Stimulated activated CD8-positive, alpha-beta memory T cell treated with anti-CD3 and anti-CD28 coated beads, Interleukin-4, amount 100 ng/mL, for 4 hours (primary cell): Measurements from ENCODE around the gene ZCWPW1.
A peak's percentile ranks its signal among the peaks of the same experiment; 100 is the strongest.

Experiments used
- DNase-seq, 2 donors: peaks; one replicate each; pipeline ENCODE4 v3.0.0-alpha.2; 2020; ENCODE audit warnings: low read depth in 2 of 2, low spot score in 1 of 2

The ZCWPW1 gene, protein sequence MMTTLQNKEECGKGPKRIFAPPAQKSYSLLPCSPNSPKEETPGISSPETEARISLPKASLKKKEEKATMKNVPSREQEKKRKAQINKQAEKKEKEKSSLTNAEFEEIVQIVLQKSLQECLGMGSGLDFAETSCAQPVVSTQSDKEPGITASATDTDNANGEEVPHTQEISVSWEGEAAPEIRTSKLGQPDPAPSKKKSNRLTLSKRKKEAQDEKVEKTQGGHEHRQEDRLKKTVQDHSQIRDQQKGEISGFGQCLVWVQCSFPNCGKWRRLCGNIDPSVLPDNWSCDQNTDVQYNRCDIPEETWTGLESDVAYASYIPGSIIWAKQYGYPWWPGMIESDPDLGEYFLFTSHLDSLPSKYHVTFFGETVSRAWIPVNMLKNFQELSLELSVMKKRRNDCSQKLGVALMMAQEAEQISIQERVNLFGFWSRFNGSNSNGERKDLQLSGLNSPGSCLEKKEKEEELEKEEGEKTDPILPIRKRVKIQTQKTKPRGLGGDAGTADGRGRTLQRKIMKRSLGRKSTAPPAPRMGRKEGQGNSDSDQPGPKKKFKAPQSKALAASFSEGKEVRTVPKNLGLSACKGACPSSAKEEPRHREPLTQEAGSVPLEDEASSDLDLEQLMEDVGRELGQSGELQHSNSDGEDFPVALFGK

DNA sequence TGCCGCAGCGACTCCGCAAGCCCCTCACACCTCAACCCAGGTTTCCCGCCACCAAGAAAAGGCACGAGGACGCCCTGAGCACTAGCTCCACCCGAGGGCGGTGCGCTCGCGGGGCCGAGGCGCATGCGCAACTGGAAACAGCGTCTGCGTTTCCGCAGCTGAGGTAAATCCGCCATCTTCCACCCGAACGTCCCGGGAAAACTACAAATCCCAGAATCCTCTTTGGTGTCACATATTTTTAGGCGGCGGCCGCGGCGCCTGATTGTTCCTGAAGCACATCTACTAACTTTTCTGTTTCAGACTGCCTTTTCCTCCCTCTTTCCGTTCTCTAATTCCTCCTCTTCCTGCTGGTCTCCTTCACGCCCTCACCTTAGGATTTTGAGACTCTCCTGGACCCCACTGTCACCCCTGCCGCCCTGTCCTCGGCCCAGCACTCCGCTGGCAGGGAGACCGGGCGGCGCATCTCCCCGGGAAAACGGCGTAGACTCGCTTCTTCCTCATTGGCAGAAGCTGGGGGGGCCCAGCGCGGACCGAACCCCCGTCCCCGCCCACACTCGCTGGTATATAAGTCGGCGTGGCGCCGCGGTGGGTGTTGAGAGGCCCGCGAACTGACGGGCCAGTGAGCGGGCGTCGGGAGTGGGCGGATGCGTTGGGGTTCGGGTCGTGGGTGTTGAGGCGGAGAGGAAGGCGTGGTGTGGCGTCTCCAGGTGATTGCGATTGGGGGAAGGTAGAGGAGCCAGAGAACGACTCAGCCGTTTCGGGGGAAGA lies at the start of gene ZCWPW1:
Gene ZCWPW1 (minus strand): TSS at position 505 of the 768 bp plus-strand sequence. CDS start 8,054 bp downstream, outside the sequence.
- peak; percentile 93 to 94 for DNase-seq

DNA sequence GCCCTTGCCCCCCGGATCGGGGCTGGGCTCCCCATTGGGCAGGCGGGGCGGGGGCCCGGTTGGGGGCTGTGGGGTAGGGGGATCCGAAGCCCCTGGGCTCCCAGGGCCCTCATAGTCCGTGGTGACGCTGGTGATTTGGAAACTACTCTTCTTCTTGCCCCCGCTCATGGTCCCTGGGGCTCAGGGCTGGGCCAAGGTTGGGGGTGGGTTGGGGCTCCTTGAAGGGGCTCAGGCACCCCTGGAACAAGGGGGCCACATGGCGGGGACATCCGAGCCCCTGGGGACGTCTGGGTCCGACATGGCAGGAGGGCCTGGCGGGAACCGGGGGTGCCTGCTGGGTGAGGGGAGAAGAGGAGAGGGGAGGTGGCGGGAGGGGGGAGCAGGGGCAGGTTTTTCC lies 49.4 kb upstream of the ZCWPW1 start:
- no peak for DNase-seq

DNA sequence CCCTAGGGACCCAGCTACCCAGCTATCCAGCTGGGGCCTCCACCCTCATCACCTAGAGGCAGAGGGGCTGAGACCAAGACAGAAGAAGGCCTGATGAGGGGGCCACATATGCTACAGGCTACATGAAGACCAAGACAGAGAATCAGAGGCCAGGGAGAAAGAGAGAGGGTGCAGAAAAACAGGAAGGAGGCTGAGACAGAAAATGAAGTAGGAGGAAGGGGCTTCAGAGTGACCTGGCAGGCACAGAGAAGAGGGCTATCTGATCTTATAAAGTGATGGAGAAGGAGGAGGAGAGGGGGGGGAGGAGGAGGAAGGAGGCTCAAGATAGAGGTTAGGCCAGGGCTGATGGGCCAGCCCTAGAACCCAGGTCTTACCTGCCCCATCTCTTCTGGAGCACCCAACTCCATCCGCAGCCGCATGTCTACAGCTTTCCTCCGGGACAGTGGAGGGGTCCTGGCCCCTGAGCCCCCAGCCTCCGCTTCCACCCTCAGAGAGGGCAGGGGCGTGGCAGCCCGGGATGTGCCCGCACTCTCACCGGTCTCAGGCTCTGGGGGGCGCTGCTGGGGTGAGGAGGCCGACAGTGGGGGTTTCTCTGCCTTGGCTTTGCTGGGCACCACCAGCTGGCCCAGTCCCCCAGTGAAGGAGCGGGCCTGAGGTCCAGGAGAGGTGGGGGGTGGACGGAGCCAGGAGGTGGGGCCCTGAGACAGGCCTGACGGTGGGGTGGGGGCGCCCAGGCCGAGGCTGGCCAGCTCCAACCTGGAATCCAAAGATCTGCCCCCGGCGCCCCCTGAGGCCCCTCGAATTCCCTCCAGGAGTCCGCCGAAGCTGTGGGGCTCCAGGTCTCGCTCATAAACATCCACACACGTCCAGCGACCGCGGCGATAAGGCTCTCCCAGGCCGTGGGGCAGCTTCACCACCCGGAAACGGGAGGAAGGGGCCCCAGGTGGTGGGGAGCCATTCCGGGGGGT lies 48.7 kb upstream of the ZCWPW1 start:
- no peak for DNase-seq

DNA sequence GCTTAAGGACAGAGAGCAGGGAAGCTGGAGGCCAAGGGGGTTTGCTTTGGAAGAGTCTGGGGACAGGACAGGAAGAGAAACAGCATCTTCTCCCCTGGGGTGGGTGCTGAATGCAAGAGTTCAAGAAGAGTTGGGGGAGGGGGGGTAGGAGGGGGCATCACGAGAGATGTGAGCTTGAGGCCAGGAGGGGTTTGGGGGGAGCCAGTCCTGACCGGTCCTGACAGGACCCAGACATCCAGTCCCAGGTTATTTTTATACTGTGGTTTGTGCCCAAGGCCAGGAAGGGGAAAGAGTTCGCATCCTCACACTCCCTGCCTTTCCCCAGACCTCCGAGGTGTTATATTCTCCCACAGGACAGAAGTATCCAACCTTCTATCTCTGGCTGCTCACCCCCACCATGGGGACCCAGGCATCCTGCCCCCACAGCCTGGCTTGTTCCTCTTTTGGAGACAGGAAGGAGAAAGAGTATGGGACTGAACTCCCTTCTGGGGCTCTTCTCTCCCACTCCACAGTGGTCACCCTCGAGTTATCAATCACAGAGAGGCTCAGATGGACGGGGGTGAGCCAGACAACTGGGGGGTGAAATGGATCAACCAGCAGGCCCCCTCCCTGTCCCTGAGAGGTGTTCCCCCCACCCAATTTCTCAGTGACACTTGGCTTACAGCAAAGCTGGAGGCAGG lies 47.7 kb upstream of the ZCWPW1 start:
- no peak for DNase-seq

DNA sequence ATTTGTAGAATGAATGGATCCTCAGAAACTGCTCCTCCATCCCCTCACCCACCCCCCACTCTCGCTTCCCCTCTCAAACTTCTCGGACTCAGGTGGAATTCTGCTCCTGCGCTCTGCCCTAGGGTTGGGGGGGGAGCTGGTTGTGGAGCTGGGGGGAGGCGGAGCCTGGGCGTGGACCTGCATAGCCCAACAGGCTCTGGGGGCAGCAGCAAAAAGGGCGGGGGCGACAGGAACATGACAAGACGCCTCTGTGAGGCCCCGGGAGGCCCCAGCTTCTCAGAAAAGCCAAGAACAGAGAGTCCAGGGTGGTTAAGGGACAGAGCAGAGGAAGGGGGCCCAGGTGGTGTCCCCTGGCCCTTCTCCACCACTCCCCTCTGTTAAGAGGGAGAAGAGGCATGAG lies 47.0 kb upstream of the ZCWPW1 start:
- no peak for DNase-seq

DNA sequence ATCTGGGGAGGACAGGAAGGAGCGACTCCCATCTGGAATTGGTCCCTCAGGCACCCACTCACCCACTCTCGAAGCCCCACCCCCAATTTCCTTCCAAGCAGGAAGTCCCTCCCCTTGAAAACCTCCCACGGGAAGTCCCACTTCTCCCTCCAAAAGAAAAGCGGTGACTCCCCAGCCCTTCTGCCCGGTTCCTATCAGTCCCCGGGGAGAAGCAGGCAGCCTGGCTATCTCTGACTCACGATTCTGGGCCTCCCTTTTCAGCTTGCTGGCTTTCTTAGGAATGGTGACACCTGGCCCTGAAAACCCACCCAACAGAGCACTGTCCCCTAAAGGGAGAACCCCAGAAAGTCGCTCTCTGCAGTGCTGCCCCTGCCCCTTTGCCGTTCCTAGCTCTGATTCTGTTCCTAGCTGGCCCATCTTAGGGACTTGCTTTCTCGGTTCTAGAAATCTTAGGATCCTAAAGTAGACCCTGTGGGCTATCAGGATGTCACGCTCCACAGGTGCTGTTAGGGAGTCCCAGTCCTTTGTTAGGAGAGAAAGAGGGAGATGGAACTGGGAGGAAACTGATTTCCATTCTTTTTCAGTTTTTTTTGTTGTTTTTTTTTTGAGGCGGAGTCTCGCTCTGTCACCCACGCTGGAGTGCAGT lies 44.5 kb upstream of the ZCWPW1 start:
- no peak for DNase-seq

DNA sequence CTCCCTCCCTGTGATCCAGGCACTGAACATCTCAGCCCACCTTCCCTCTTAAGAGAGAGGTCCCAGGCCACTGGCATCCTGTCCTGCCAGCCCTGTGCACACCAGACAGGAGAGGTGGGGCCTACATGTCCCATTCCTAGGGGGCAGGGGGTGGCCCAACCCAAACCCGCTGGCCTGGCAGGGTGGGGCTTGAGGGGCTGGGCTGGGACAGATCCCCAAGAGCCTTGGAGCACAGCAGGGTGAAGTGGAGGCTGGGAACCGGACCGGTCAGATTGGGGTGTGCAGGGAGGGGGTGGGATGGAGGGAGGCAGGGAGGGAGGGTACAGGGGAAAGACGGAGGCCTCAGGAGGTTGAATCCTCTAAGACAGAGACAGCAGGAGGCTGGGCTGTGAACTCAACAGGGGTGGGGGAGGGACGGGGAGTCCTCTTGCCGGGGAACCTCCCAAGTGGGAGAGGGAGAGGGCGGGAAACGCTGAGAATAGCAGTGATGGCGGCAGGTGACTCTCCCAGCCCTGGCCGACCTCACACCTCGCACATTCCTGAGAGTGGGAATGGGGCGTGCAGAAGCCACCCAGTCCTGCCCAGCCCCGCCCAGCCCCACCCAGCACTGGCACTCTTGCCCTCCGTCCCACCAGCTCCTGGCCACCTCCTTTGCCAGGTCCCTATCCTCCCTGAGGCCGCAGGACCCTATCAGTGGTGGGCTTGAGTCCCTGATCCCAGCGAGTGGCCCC lies 43.8 kb upstream of the ZCWPW1 start:
- DNase-seq = no peak

DNA sequence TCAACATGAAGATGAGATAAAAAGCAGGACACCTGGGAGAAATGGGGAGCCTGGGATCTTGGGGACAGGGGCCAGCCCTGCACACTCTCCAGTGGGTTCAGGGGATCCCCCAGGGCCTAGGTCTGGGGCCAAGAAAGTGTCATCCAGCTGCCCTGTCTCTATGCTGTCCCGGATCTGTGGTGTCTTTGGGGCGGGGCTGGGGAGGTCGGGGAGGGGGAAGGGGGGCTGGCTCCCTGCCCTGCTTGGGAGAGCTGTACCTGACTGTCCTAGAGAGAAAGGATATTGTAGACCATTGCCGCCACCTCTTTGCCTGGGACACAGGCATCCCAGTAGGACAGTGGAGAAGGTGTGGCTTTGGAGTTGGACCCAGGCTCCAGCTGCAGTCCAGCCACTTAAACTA lies 42.5 kb upstream of the ZCWPW1 start:
- DNase-seq = no peak

DNA sequence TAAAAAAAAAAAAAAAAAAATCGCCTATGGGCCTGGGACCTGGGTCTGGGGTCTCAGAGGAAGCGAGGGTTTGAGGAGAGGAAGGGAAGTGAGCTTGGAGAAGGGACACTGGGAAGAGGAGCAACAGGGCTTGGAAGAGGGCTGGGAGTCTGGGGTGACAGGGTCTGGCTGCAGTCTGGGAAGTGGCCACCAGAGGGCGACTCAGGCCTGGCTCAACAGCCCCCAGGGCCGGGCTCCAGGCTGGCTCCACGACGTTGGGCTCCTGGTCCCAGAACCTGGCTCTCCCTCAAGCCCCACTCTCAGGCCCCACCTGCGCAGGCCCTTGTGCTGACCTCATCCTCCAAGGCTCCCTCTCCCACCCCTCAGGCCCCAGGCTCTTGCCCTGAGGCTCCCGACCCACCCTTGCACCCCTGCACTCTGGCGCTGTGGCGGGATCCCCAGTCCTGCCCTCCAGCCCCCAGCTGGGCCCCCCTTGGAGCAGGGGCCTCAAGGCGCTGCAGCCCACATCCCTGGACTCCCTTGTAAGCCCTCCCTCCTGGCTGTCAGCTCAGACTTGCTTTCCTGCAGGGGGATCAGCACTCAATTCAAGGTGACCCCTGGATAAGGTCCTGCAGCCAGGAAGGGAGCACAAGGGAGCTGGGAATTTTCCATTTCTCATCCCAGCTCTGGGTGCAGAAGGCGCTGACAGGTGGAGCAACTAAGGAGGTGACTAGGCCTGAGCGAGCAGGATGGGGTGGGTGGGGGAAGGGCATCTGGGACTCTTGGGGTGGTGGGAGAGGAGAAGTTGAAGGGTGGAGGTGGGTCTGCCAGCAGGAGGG lies 40.9 kb upstream of the ZCWPW1 start:
- peak; percentile 50 to 67 for DNase-seq

DNA sequence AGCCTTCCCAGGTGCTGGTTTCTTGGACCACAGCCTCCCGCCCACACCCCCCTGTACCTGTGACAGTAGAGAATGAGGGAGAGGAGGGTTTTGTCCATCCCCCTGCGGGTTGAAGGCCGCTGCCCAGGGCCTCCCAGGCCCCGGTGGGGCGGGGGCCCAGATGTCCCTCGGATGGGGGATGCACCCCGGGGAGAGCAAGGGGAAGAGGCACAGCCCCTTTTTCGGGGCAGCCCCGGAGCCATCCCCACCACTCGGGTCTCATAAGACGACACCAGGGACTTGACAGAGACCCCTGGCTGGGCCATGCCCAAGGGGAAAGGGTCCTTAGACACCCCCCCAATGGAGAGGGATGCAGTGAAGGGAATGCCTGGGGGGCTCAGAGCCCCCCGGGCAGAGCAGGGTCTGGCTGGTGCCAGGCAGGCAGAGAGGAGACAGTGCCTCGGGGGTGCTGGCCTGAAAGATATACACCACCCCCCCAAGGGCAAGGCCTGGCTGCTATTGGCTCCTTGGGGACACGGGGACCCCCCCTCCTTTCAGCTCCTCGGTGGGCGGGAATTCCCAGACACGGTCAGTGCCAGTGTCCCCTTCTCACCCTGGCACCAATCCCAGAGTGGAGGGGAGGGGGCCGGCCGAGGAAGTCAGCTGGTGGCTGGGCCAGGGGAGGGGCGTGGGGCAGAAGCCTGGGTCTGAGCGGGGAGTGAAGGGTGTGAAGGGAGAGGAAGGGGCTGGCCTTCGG lies 39.3 kb upstream of the ZCWPW1 start:
- no peak for DNase-seq

DNA sequence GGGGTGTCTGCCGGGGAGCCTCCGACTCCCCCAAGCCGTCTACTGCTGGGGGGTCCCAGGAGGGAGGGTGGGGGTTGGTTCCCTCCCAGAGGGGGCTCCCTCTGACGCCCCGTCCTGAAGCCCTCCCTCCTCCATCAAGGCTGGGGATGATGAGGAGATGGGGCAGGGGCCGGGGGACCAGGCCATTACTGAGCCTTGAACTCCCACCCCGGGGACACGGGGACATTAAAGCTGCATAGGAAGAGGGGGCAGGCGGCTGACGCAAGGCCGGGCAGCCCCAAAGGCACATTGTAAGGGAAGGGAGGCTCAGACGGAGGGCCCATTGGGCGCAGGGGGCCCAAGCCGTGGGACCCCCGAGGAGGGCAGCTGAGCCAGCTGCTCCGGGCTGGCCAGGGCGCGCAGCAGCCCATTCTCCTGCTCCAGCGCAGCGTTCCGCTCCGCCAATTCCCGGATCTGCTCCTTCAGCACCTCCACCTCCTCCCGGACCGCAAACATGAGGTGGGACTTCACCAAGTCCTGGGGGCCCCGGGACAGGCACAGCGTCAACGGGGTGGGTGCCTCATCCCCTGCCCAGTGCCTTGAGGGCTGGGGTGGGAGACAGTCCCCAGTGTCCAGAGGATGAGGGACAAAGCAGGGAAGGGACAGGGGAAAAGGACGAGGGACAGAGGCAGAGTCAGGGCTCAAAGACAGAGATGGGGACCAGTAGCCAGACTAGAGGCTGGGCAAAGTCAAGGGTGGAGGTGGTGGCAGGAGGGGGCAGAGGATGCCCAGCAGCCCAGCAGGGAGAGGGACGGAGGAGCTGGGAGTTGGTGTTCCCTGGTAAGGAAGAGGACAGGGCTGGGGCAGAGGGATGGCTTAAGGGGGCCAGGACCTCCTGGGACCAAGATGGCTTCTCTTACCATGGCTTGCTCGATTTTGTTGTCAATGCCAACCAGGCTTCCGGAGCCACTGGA lies 38.4 kb upstream of the ZCWPW1 start:
- DNase-seq = no peak

DNA sequence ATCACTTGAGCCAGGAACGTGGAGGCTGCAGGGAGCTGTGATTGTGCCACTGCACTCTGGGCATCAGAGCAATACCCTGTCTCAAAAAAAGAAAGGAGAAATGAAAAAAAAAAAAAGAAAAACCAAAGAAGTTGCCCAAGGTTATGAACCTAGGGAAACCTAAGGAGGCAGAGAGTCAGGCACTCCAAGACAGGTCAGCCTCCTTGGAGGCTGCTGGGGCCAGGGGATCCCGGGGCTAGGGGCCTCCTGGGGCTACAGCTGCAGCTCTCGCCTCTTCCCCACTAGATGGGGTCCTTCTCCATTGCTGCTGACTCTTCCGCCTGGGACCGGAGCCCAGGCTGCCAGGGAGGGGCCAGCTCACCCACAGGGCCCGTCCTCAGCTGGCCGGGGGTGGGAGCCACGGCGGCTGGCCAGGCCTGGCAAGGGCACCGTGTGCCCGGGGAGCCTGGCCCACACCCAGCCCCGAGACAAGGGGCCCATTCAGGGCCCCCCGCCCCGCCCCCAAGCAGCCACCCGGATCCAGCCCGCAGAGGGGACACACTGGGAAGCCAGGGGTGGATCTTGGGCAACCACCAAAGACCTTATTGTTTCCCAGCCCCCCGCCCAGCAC lies 37.3 kb upstream of the ZCWPW1 start:
- no peak for DNase-seq

DNA sequence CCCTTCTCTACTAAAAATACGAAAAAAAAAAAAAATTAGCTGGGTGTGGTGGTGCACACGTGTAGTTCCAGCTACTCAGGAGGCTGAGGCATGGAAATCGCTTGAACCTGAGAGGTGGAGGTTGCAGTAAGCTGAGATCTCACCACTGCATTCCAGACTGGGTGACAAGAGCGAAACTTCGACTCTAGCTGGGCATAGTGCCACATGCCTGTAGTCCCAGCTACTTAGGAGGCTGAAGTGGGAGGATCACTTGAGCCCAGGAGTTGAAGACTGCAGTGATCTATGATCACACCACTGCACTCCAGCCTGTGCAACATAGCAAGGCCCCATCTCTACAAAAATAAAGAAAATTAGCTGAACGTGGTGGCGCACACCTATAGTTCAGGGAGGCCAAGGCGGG lies 36.8 kb upstream of the ZCWPW1 start:
- DNase-seq = no peak

DNA sequence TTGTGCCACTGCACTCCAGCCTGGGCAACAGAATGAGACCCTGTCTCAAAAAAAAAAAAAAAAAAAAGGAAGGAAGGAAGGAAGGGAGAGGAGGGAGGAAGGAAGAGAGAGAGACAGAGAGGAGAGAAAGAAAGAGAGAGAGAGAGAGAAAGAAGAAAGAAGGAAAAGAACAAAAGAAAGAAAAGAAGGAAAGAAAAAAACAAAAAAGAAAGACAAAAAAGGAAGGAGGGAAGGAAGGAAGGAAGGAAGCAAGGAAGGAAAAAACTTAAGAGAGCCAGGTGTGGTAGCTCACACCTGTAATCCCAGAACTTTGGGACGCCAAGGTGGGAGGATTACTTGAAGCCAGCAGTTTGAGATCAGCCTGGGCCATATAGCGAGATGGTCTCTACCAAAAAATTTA lies 36.3 kb upstream of the ZCWPW1 start:
- no peak for DNase-seq

DNA sequence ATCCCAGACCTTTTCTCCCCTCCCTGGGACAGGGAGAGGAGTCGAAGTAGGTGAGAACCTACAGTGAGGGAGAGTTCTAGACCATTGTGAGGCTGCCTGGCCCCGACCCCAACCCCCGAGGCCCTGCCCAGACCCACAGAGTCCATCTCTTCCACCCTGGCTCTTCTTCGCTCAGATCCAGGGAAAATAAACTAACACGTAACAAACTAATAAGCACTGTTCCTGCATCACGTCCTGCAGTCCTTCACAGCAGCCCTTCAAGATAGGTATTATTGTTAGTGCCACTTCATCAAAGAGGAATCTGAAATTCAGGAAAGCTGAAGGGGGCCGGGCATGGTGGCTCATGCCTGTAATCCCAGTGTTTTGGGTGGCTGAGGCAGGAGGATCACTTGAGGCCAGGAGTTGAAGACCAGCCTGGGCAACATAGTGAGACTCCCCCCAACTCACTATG lies 35.7 kb upstream of the ZCWPW1 start, which contains the start of gene SPACDR:
Gene SPACDR (minus strand): TSS at position 51 of the 451 bp plus-strand sequence. CDS start 235 bp downstream, outside the sequence.
- no peak for DNase-seq

DNA sequence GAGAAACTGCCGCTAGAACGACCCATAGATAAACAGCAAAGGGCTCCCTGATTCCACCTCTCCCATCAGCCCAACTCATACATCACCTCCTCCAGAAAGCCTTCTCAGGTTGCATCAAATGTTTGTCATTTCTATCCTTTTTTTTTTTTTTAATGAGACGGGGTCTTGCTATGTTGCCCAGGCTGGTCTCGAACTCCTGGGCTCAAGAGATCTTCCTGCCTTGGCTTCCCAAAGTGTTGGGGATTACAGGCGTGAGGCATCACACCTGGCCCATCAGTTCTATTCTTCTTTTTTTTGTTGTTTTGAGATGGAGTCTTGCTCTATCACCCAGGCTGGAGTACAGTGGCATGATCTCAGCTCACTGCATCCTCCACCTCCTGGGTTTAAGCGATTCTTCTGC lies 28.5 kb upstream of the ZCWPW1 start:
- no peak for DNase-seq
